Tibial nerve (tissue), 3 donors: ENCODE results near the gene UGT1A5.

Source experiments
- POLR2A ChIP-seq, 2 donors: fragments of 450-650 bp; IDR thresholded peaks; one replicate each; pipeline ENCODE4 v1.6.1; 2017; ENCODE audit warnings: antibody characterized with exemption in 2 of 2, mild to moderate bottlenecking in 2 of 2, moderate library complexity in 2 of 2
- TF ChIP-seq, protein P1 (sequence below), 5 experiments: fragments of 200-600 bp in 3 of 5; fragments of 450-650 bp in 2 of 5; sonication (generic) in 3 of 5; IDR thresholded peaks; one replicate each; pipeline ENCODE4 v1.5.1; 2016 to 2019; ENCODE audit warnings: antibody characterized with exemption in 5 of 5, mild to moderate bottlenecking in 3 of 5, moderate library complexity in 2 of 5

DNA sequence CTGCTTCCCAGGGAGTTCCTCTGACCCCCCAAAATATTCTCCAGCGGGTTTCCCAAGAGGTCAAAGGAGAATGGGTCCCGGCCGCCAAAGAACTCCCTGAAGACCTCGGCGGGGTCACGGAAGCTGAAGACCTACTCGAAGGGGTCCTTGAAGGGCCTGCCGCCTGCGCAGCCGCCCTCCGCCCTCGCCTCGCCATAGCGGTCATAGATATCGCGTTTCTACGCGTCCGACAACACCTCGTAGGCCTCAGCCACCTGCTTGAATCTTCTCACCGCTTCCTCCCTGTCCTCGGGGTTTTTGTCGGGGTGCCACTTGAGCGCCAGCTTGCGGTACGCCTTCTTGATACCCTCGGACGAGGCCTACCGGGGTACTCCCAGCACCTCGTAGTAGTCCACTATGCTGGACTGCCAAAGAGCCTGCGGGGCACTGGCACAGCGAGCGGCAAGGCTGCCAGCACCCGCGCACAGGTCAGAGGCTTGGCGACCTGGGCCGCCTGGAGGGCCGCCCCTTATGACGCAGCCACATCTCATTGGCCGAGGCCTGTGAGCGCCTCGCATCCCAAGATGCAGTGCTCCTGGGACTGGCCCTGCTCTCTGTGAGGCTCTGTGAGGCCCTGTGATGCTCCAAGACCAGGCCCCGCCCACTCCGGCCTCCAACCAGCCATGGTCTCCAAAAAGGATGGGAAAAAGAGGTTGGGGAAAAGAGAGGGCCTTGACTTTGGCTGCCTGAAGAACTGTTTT, 42.3 kb downstream of the UGT1A5 start:
- no peak for TF ChIP-seq POLR2A (IDR thresholded peaks at IDR 0.05)
- TF ChIP-seq, protein P1, sequence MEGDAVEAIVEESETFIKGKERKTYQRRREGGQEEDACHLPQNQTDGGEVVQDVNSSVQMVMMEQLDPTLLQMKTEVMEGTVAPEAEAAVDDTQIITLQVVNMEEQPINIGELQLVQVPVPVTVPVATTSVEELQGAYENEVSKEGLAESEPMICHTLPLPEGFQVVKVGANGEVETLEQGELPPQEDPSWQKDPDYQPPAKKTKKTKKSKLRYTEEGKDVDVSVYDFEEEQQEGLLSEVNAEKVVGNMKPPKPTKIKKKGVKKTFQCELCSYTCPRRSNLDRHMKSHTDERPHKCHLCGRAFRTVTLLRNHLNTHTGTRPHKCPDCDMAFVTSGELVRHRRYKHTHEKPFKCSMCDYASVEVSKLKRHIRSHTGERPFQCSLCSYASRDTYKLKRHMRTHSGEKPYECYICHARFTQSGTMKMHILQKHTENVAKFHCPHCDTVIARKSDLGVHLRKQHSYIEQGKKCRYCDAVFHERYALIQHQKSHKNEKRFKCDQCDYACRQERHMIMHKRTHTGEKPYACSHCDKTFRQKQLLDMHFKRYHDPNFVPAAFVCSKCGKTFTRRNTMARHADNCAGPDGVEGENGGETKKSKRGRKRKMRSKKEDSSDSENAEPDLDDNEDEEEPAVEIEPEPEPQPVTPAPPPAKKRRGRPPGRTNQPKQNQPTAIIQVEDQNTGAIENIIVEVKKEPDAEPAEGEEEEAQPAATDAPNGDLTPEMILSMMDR (IDR thresholded peaks at IDR 0.05), result no peak
